LNCaP clone FGC (cell line): ENCODE measurements around the gene VEZF1.

ENCODE experiments used
- DNase-seq: peaks from one replicate; pipeline ENCODE4 v3.0.0-alpha.2; 2011; ENCODE audit warnings: low read depth
- H3K4me3 ChIP-seq: 2 replicates; pipeline ENCODE4 v1.5.1; 2011; ENCODE audit warnings: mild to moderate bottlenecking, low read depth, low read length, control low read depth
- TF ChIP-seq, protein P1 (sequence below): IDR thresholded peaks from 2 replicates; pipeline ENCODE4 v1.5.1; 2012; ENCODE audit warnings: mild to moderate bottlenecking; ENCODE audit not compliant: control insufficient read depth, insufficient read depth; ENCODE audit errors: extremely low read depth

The VEZF1 gene

DNA sequence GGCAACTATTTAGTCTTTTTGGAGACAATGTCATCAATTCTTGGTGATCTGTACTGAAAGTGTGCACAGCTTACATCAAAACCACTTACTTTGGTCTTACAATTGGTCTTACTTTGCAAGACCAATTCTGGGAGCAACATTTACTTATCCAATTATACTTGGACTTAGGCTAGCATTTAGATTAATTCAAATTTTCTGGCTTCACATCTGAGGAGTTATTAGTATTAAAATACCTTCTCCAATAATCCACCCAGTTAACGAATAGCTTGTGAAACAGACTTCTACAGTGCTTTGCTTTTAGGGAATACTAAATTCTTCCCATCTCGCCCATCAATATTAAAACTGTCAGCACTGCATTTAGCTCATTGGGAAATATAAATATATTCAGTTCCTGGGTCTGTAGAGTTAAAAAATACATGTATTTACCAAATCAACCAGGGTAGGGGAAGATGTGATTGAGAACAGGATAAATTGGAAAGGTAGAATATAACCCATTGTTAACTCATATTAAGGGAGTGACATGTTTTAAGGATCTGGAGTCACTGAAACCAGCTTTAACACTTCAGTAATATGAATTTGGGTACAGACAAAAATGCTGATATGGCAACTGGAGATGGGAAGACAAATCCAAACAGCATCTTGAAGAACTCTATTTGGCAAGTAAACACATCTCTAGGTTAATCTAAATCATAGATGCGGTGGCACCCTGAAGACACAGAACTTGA, 9.2 kb upstream of the VEZF1 start:
- no peak for DNase-seq
- TF ChIP-seq, protein P1, sequence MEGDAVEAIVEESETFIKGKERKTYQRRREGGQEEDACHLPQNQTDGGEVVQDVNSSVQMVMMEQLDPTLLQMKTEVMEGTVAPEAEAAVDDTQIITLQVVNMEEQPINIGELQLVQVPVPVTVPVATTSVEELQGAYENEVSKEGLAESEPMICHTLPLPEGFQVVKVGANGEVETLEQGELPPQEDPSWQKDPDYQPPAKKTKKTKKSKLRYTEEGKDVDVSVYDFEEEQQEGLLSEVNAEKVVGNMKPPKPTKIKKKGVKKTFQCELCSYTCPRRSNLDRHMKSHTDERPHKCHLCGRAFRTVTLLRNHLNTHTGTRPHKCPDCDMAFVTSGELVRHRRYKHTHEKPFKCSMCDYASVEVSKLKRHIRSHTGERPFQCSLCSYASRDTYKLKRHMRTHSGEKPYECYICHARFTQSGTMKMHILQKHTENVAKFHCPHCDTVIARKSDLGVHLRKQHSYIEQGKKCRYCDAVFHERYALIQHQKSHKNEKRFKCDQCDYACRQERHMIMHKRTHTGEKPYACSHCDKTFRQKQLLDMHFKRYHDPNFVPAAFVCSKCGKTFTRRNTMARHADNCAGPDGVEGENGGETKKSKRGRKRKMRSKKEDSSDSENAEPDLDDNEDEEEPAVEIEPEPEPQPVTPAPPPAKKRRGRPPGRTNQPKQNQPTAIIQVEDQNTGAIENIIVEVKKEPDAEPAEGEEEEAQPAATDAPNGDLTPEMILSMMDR: no peak
- no peak overlapping the region for H3K4me3 ChIP-seq

DNA sequence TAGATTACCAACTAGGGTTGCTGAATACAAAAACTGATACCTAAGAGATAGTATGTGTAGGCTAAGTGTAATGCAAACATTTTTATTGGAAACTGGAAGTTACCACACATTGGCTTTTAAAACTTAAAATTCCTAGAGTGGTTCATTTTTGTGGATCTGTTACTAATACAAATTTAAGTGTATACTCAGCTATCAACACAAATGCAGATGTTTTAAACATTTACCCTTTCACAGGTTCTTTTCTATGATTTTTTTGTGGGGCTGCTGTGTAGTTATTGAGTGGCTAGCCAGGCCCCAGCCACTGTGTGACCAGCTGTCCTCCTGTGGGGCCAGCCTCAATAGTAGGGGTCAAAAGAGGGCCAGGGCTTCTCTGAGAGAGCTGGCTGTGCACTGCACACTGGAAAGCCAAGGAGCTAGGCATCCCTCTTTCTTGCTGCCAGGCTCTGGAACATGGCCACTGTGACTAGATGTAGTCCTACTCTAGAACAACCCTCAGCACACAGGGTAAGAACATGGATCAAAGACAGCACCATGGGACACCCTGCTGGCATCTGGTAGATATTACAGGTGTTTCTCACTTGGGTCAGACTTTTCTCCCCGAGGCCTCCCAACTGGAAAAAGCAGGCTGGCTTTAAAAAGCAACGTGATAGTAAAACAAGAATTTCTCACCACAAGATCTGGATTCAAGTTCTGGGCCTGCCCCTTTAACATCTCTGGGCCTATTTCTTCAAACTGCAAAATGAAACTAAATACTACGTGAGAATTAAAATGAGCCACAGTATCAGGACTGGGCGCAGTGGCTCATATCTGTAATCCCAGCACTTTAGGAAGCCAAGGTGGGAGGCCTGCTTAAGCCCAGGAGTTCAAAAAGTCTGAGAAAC, 7.3 kb upstream of the VEZF1 start:
- TF ChIP-seq, protein P1: peak; percentile 75
- DNase-seq: no peak
- no peak overlapping the region for H3K4me3 ChIP-seq

DNA sequence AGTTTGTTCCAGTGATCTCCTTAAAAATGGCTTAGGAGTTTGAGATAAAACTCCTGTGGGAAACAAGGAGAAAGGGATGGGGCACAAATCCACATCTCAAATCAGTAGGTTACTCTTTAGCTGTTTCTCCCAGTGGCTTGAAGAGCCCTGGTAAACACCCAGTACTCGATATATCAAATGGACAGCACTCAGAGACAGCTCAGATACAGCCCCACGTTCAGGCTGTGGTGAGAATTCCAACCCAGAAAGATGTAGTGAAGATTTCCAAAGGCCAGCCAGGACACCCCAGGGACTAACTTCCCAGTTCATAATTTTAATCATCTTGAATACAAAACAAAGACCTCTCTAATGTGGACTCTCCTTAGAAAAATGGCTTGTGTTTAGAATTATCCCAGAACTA, 6.4 kb upstream of the VEZF1 start:
- DNase-seq: no peak
- no peak overlapping the region for H3K4me3 ChIP-seq
- TF ChIP-seq, protein P1: no peak

DNA sequence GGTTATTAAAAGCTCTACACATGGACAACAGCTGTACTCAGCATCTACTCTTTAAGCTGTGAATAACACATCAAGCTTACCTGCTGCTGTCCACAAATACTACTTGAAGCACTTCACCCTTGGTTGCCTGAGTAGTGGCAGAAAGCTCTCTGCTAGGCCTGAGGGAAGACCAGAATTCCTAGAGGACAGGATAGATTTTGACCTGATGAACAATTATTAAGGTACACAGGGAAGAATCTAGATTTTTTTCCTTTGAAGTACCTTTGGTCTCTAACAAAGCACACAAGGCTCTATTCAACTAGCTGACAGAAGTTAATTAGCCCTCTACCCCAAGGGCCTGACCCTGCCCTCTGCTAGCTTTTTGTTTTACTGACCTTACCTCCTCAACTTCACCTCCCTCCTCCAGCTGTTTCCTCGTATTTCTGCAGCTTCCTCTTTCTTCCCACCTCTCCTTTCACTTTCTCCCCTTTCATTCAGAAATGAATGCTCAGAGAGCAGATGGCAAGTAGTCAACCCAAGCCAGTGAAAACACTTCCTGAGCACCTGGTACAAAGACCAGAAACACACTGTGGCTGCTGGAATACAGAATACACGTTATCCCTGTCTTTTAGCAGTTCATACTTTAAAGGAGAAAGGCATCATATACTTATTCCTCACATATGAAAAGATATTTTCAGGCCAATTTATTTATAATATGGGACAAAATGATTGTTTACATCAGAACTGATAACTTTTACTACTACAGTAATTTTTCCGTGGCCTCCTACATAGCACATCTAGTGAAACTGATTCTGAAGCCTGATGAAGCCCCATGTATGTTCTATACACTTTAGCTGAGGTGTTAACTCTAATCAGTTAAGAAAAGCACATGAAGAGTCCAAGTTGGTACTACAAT, 5.7 kb upstream of the VEZF1 start:
- TF ChIP-seq, protein P1: no peak
- no peak overlapping the region for H3K4me3 ChIP-seq
- no peak for DNase-seq

DNA sequence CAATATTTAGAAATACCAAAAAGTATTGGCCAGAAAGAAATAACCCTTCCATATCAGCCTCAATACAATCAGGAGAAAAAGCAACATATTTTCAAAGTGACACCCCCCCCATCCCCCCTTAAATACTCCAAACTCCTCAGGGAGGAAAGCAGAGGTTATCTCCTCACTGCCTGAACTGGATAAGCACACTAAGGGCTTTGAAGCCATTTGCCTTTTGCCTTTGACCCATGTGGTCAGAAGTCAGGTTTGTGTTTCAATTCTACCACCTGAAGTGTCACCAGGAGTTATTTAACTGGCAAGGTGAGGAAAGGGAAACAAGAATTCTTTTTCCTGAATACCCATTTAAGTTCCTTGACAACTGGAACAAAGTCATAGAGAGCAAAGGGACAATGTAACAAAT, 3.5 kb upstream of the VEZF1 start:
- H3K4me3 ChIP-seq: no peak overlapping the region
- TF ChIP-seq, protein P1: no peak
- DNase-seq: no peak

DNA sequence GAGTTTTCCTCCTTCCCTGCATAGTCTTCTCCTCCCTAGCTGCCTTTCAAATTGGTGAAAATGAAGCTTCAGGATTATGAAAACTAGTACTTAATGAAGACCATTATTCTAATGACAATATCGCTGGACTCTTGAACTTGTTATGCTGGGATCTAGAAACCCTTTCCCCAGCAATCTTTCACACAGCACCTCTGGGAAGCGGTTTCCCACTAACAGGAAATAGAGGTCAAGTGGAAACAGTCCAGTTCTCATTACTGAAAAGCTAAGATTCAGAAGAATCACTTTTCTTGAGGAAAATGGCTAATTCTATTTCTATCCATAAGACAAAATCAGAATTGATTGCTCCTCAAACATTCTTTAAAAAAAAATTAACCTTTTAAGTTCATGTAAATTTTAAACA, 2.0 kb upstream of the VEZF1 start:
- DNase-seq: no peak
- TF ChIP-seq, protein P1: no peak
- H3K4me3 ChIP-seq: no peak overlapping the region
